ENCODE data around the gene SECTM1. TPM values are rescaled to one million over a fixed set of nuclear protein-coding genes. Genes with fewer than 3 reads are reported as not detected.
A peak's percentile ranks its signal among the peaks of the same experiment; 100 is the strongest.

Gene SECTM1
- total RNA-seq, 4 donors from 2014 or later, result 3.3 to 9.5 (median 5.6) TPM

- peak overlapping the region; percentile 47 to 67 (median 60) for H3K4me3 ChIP-seq
- peaks cover 23 to 52% (median 51%) of the 10 kb centered on the region in 3 donors for H3K27me3 ChIP-seq
- H3K36me3 ChIP-seq, result no peaks in the 10 kb centered on the region
- intact Hi-C loops (cut with DNase I; ENCODE audit: low total_unique reads), result no loop called here
- H3K27ac ChIP-seq, result peak overlapping the region in 3 of 4 donors; percentile 47 to 67 (median 57)
- H3K4me1 ChIP-seq, result peaks cover 7 to 23% of the 10 kb centered on the region in 2 donors
- in situ Hi-C loops (cut with MboI; ENCODE audit: low sequenced_read_pairs in 4 of 4), result no loop called here
- DNase-seq, result no peak
- no peak for TF ChIP-seq CTCF (IDR thresholded peaks at IDR 0.05 in 4 of 5, conservative IDR thresholded peaks at IDR 0.05 in 1 of 5)
- no peak for TF ChIP-seq POLR2A (IDR thresholded peaks at IDR 0.05)
- no peak for ATAC-seq
- no peaks in the 10 kb centered on the region for H3K9me3 ChIP-seq
Observed at GRCh38 chr17:82334204-82334621, 647 bp upstream of the SECTM1 start.

- Histone ChIP-seq H3K4me3 (peak overlapping the region; percentile 47 to 67 (median 60)), H3K27me3 (peaks cover 23 to 52% (median 51%) of the 10 kb centered on the region in 3 donors), H3K4me1 (peaks cover 0 to 16% of the 10 kb centered on the region in 2 donors), H3K36me3 (no peaks in the 10 kb centered on the region), H3K27ac (peak overlapping the region in 1 of 4 donors; percentile 57), H3K9me3 (no peaks in the 10 kb centered on the region)
- ATAC-seq (no peak), DNase-seq (no peak)
- TF ChIP-seq POLR2A (IDR thresholded peaks at IDR 0.05) (no peak), CTCF (IDR thresholded peaks at IDR 0.05 in 4 of 5, conservative IDR thresholded peaks at IDR 0.05 in 1 of 5) (no peak)
- in situ Hi-C loops (cut with MboI; ENCODE audit: low sequenced_read_pairs in 4 of 4), result no loop called here
- intact Hi-C loops (cut with DNase I; ENCODE audit: low total_unique reads), result no loop called here
Observed at GRCh38 chr17:82332669-82333278, 792 bp downstream of the SECTM1 start.

GRCh38 chr17:82331345-82331939 is 2.1 kb downstream of the SECTM1 start:
- ATAC-seq, result no peak
- TF ChIP-seq CTCF (IDR thresholded peaks at IDR 0.05 in 4 of 5, conservative IDR thresholded peaks at IDR 0.05 in 1 of 5) (no peak), POLR2A (IDR thresholded peaks at IDR 0.05) (no peak)
- Histone ChIP-seq H3K36me3 (no peaks in the 10 kb centered on the region), H3K27ac (no peak overlapping the region), H3K9me3 (no peaks in the 10 kb centered on the region), H3K4me3 (no peak overlapping the region), H3K27me3 (peaks cover 23 to 52% (median 49%) of the 10 kb centered on the region in 3 donors), H3K4me1 (peaks cover 0 to 16% of the 10 kb centered on the region in 2 donors)
- in situ Hi-C loops (cut with MboI; ENCODE audit: low sequenced_read_pairs in 4 of 4), result no loop called here
- intact Hi-C loops (cut with DNase I; ENCODE audit: low total_unique reads), result no loop called here
- no peak for DNase-seq

GRCh38 chr17:82330322-82331239 is 3.0 kb downstream of the SECTM1 start:
- intact Hi-C loops (cut with DNase I; ENCODE audit: low total_unique reads) (no loop called here), in situ Hi-C loops (cut with MboI; ENCODE audit: low sequenced_read_pairs in 4 of 4) (no loop called here)
- Histone ChIP-seq H3K4me1 (peaks cover 0 to 16% of the 10 kb centered on the region in 2 donors), H3K27me3 (peaks cover 23 to 52% (median 49%) of the 10 kb centered on the region in 3 donors), H3K36me3 (no peaks in the 10 kb centered on the region), H3K4me3 (no peak overlapping the region), H3K27ac (no peak overlapping the region), H3K9me3 (no peaks in the 10 kb centered on the region)
- no peak for TF ChIP-seq POLR2A (IDR thresholded peaks at IDR 0.05)
- no peak for TF ChIP-seq CTCF (IDR thresholded peaks at IDR 0.05 in 4 of 5, conservative IDR thresholded peaks at IDR 0.05 in 1 of 5)
- no peak for ATAC-seq
- DNase-seq, result no peak

Measured in gastrocnemius medialis (tissue), 4 donors.